Activated B cell treated with CpG ODN at 0.5 μM for 24 hours (primary cell): ENCODE data around the gene PTPRD. TPM values are rescaled to one million over a fixed set of nuclear protein-coding genes. Genes with fewer than 3 reads are reported as not detected.

ENCODE experiments used
- ATAC-seq: fragments of 200-7000 bp; cut with Tn5 transposase; one replicate; pipeline ENCODE4 v1.10.0; 2021; ENCODE audit warnings: low read depth, mild to moderate bottlenecking, moderate library complexity
- CTCF ChIA-PET: fragments of 350-600 bp; sonication (Branson Sonifier 250); formaldehyde crosslinking; loops from one replicate; lab custom pipeline; 2021; ENCODE audit warnings: antibody characterized with exemption; lab: Charles Lee
- POLR2A ChIA-PET: fragments of 350-600 bp; sonication (Branson Sonifier 250); formaldehyde crosslinking; loops from one replicate; lab custom pipeline; 2021; ENCODE audit warnings: antibody characterized with exemption; lab: Charles Lee
- DNase-seq: peaks from one replicate; pipeline ENCODE4 v3.0.0; 2022
- H3K27ac Mint-ChIP-seq: one replicate; pipeline ENCODE4 v1.8.0; 2020; ENCODE audit warnings: mixed read lengths
- H3K27me3 Mint-ChIP-seq: one replicate; pipeline ENCODE4 v1.8.0; 2021; ENCODE audit warnings: mixed read lengths
- H3K36me3 Mint-ChIP-seq: one replicate; pipeline ENCODE4 v1.8.0; 2021; ENCODE audit warnings: low read depth, mixed read lengths
- H3K4me1 Mint-ChIP-seq: one replicate; pipeline ENCODE4 v1.8.0; 2021; ENCODE audit warnings: mixed read lengths
- H3K4me3 Mint-ChIP-seq: one replicate; pipeline ENCODE4 v1.8.0; 2020; ENCODE audit warnings: mild to moderate bottlenecking, mixed read lengths
- H3K9me3 Mint-ChIP-seq: one replicate; pipeline ENCODE4 v1.8.0; 2020; ENCODE audit warnings: mixed read lengths
- CTCF ChIP-seq: fragments of 200-600 bp; IDR thresholded peaks from one replicate; pipeline ENCODE4 v1.8.0; 2022; ENCODE audit warnings: antibody characterized with exemption, mild to moderate bottlenecking
- intact Hi-C: fragments of 100-400 bp; cut with micrococcal nuclease; formaldehyde crosslinking; loops from one replicate; pipeline ENCODE4 v1.15.1; 2024
- total RNA-seq: library from RNA; stranded (reverse); gene quantifications from 2 replicates; pipeline ENCODE4 v1.2.3, GENCODE V29; 2022

The PTPRD gene
- total RNA-seq, 1 donor from 2014 or later, result 0.04 TPM

- H3K36me3 Mint-ChIP-seq, result no peaks in the 10 kb centered on the region
- TF ChIP-seq CTCF, result no peak
- no peak overlapping the region for H3K27ac Mint-ChIP-seq
- intact Hi-C loops, result no loop called here
- no peaks in the 10 kb centered on the region for H3K9me3 Mint-ChIP-seq
- CTCF ChIA-PET, result no interaction called here
- DNase-seq, result no peak
- POLR2A ChIA-PET, result no interaction called here
- H3K4me3 Mint-ChIP-seq, result no peak overlapping the region
- H3K27me3 Mint-ChIP-seq, result no peaks in the 10 kb centered on the region
- peaks cover 5% of the 10 kb centered on the region for H3K4me1 Mint-ChIP-seq
- no peak for ATAC-seq
These were observed 1968.2 kb downstream of the PTPRD start for GRCh38 chr9:8644571-8644970.

GRCh38 chr9:8643896-8644295 is 1968.9 kb downstream of the PTPRD start:
- Mint-ChIP-seq H3K4me3 (no peak overlapping the region), H3K27me3 (no peaks in the 10 kb centered on the region), H3K36me3 (no peaks in the 10 kb centered on the region), H3K27ac (no peak overlapping the region), H3K9me3 (no peaks in the 10 kb centered on the region), H3K4me1 (peaks cover 1% of the 10 kb centered on the region)
- ChIA-PET POLR2A (no interaction called here), CTCF (no interaction called here)
- DNase-seq, result no peak
- TF ChIP-seq CTCF, result no peak
- ATAC-seq, result no peak
- intact Hi-C loops, result no loop called here

GRCh38 chr9:8643464-8643863 is 1969.3 kb downstream of the PTPRD start:
- H3K9me3 Mint-ChIP-seq, result no peaks in the 10 kb centered on the region
- H3K4me3 Mint-ChIP-seq, result no peak overlapping the region
- H3K27me3 Mint-ChIP-seq, result no peaks in the 10 kb centered on the region
- TF ChIP-seq CTCF, result no peak
- ATAC-seq (no peak), DNase-seq (no peak)
- no peaks in the 10 kb centered on the region for H3K4me1 Mint-ChIP-seq
- H3K27ac Mint-ChIP-seq, result no peak overlapping the region
- H3K36me3 Mint-ChIP-seq, result no peaks in the 10 kb centered on the region
- ChIA-PET CTCF (no interaction called here), POLR2A (no interaction called here)
- intact Hi-C loops, result no loop called here

GRCh38 chr9:8640761-8641160 is 1972.0 kb downstream of the PTPRD start:
- TF ChIP-seq CTCF, result no peak
- Mint-ChIP-seq H3K4me1 (no peaks in the 10 kb centered on the region), H3K27me3 (no peaks in the 10 kb centered on the region), H3K36me3 (no peaks in the 10 kb centered on the region), H3K9me3 (no peaks in the 10 kb centered on the region), H3K4me3 (no peak overlapping the region), H3K27ac (no peak overlapping the region)
- ATAC-seq, result no peak
- POLR2A ChIA-PET, result no interaction called here
- no peak for DNase-seq
- CTCF ChIA-PET, result no interaction called here
- intact Hi-C loops, result no loop called here

GRCh38 chr9:8637626-8638025 is 1975.2 kb downstream of the PTPRD start:
- DNase-seq (no peak), ATAC-seq (no peak)
- Mint-ChIP-seq H3K4me3 (no peak overlapping the region), H3K9me3 (no peaks in the 10 kb centered on the region), H3K27me3 (no peaks in the 10 kb centered on the region), H3K36me3 (no peaks in the 10 kb centered on the region), H3K4me1 (no peaks in the 10 kb centered on the region), H3K27ac (no peak overlapping the region)
- ChIA-PET POLR2A (no interaction called here), CTCF (no interaction called here)
- intact Hi-C loops, result no loop called here
- no peak for TF ChIP-seq CTCF
